22Rv1 (cell line): Measurements from ENCODE around the gene PARVG.

Experiments
- ZFX ChIP-seq: fragments of 450-650 bp; IDR thresholded peaks from 2 replicates; pipeline ENCODE4 v1.6.1; 2017; ENCODE audit warnings: antibody characterized with exemption, borderline replicate concordance
- TF ChIP-seq, protein P1 (sequence below): fragments of 450-650 bp; IDR thresholded peaks from 2 replicates; pipeline ENCODE4 v1.5.1; 2017; ENCODE audit warnings: mild to moderate bottlenecking

DNA sequence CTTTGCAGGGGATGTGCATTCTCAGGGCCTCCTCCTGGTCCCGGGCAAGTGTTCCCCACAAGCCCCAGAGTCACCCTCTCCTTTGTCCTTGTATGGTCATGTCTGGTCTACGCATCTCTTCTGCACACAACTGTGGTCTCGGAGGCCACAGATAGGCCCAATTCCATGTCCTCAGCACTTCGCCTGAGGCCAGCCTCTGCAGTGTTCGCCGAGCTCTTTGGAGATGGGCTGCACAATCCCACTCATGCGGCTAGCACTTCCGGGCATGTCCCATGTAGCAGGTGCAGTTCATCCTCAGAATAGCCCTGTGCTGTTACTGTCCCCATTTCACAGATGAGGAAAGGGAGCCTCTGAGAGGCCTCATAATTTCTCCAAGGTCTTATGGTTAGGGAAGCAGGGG is 7.6 kb downstream of the PARVG start:
- TF ChIP-seq, protein P1, sequence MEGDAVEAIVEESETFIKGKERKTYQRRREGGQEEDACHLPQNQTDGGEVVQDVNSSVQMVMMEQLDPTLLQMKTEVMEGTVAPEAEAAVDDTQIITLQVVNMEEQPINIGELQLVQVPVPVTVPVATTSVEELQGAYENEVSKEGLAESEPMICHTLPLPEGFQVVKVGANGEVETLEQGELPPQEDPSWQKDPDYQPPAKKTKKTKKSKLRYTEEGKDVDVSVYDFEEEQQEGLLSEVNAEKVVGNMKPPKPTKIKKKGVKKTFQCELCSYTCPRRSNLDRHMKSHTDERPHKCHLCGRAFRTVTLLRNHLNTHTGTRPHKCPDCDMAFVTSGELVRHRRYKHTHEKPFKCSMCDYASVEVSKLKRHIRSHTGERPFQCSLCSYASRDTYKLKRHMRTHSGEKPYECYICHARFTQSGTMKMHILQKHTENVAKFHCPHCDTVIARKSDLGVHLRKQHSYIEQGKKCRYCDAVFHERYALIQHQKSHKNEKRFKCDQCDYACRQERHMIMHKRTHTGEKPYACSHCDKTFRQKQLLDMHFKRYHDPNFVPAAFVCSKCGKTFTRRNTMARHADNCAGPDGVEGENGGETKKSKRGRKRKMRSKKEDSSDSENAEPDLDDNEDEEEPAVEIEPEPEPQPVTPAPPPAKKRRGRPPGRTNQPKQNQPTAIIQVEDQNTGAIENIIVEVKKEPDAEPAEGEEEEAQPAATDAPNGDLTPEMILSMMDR = no peak
- no peak for TF ChIP-seq ZFX
